Endothelial cell of umbilical vein (primary cell): Measurements from ENCODE around the gene NAGPA. TPM values are rescaled to one million over a fixed set of nuclear protein-coding genes. Genes with fewer than 3 reads are reported as not detected.

ENCODE experiments used
- BruUV-seq: library from RNA; stranded (reverse); fragments of 400-500 nt; replicated peaks from 2 replicates; lab custom pipeline; 2021; lab: Mats Ljungman, UMichigan
- CTCF ChIA-PET: fragments of 300-600, 350-600 bp; sonication (Branson Sonifier 250); formaldehyde crosslinking; loops from one replicate; lab custom pipeline; 2021; ENCODE audit warnings: antibody characterized with exemption, inconsistent platforms; lab: Charles Lee
- POLR2A ChIA-PET: fragments of 300-600, 350-600 bp; sonication (Branson Sonifier 250); formaldehyde crosslinking; loops from one replicate; lab custom pipeline; 2021; ENCODE audit warnings: antibody characterized with exemption, inconsistent platforms; lab: Charles Lee
- DNase-seq: peaks from one replicate; pipeline ENCODE4 v3.0.0-alpha.2; 2011; ENCODE audit warnings: low read depth, low spot score
- FAIRE-seq: peaks from 2 replicates; lab custom pipeline; 2011; peaks lifted over from hg19 to GRCh38; lab: Jason Lieb, UNC
- H2AFZ ChIP-seq: 2 replicates; pipeline ENCODE4 v1.6.0; 2012; ENCODE audit warnings: low read depth, low read length, control low read depth, inconsistent platforms
- H3K27ac ChIP-seq: 2 replicates; pipeline ENCODE4 v1.5.1; 2011; ENCODE audit warnings: low read depth, mild to moderate bottlenecking, control low read depth, low read length, moderate library complexity; ENCODE audit not compliant: insufficient read depth
- H3K27me3 ChIP-seq, 2 experiments: 2 replicates each; pipeline versions ENCODE4 v1.6.0 to v1.6.1; 2011; ENCODE audit warnings: low read length in 2 of 2, mixed read lengths in 1 of 2; ENCODE audit not compliant: control insufficient read depth in 2 of 2, insufficient read depth in 2 of 2
- H3K36me3 ChIP-seq, 2 experiments: 2 replicates in 1 of 2; 3 replicates in 1 of 2; pipeline ENCODE4 v1.5.1; 2011; ENCODE audit warnings: low read length in 2 of 2, mild to moderate bottlenecking in 1 of 2, moderate library complexity in 1 of 2; ENCODE audit not compliant: control insufficient read depth in 2 of 2, insufficient read depth in 2 of 2; ENCODE audit errors: extremely low read depth in 1 of 2
- H3K4me1 ChIP-seq: 3 replicates; pipeline ENCODE4 v1.5.1; 2011; ENCODE audit warnings: mild to moderate bottlenecking, low read length; ENCODE audit not compliant: control insufficient read depth, insufficient read depth; ENCODE audit errors: extremely low read depth
- H3K4me2 ChIP-seq: 2 replicates; pipeline ENCODE4 v1.6.1; 2011; ENCODE audit warnings: low read length, control low read depth, mixed read lengths; ENCODE audit not compliant: insufficient read depth
- H3K4me3 ChIP-seq, 3 experiments: fragments of 200-600 bp in 1 of 3; sonication (generic), shearing (Covaris generic) in 1 of 3; replicated peaks in 1 of 3; 2 replicates each; pipeline ENCODE4 v1.5.1; 2011 to 2016; ENCODE audit warnings: control low read depth in 3 of 3, low read length in 3 of 3, mild to moderate bottlenecking in 2 of 3, inconsistent platforms in 1 of 3, low read depth in 1 of 3, moderate library complexity in 1 of 3; ENCODE audit not compliant: insufficient read depth in 1 of 3
- H3K79me2 ChIP-seq: 2 replicates; pipeline ENCODE4 v1.6.0; 2012; ENCODE audit warnings: low read length, inconsistent platforms; ENCODE audit not compliant: control insufficient read depth, insufficient read depth
- H3K9ac ChIP-seq: replicated peaks from 2 replicates; pipeline ENCODE3; 2011; ENCODE audit warnings: low read length, control low read depth; ENCODE audit not compliant: insufficient read depth; ENCODE audit errors: extremely low read depth
- H3K9me1 ChIP-seq: replicated peaks from 3 replicates; pipeline ENCODE4 v1.6.0; 2011; ENCODE audit warnings: mild to moderate bottlenecking, low read length; ENCODE audit not compliant: control insufficient read depth, insufficient read depth; ENCODE audit errors: extremely low read depth
- H3K9me3 ChIP-seq: replicated peaks from 2 replicates; pipeline ENCODE4 v1.5.1; 2012; ENCODE audit warnings: low read length, inconsistent platforms; ENCODE audit not compliant: control insufficient read depth, insufficient read depth
- H4K20me1 ChIP-seq: replicated peaks from 2 replicates; pipeline ENCODE3; 2011; ENCODE audit warnings: mild to moderate bottlenecking, low read length; ENCODE audit not compliant: control insufficient read depth, insufficient read depth; ENCODE audit errors: extremely low read depth
- EZH2 ChIP-seq: IDR thresholded peaks from 2 replicates; pipeline ENCODE4 v1.6.1; 2012; ENCODE audit warnings: borderline replicate concordance, low read depth, mild to moderate bottlenecking, moderate library complexity, low read length, inconsistent platforms; ENCODE audit not compliant: severe bottlenecking
- FOS ChIP-seq: IDR thresholded peaks from 2 replicates; pipeline ENCODE4 v1.6.1; 2011; ENCODE audit warnings: mild to moderate bottlenecking, low read length, moderate library complexity, borderline replicate concordance; ENCODE audit not compliant: insufficient read depth
- GATA2 ChIP-seq: IDR thresholded peaks from 2 replicates; pipeline ENCODE4 v1.7.0; 2011; ENCODE audit warnings: low read depth, mild to moderate bottlenecking, moderate library complexity, mixed read lengths, low read length; ENCODE audit not compliant: insufficient read length, insufficient read depth
- JUN ChIP-seq: IDR thresholded peaks from 2 replicates; pipeline ENCODE4 v1.6.1; 2011; ENCODE audit warnings: borderline replicate concordance, low read depth; ENCODE audit not compliant: insufficient read length, insufficient read depth
- MYC ChIP-seq: IDR thresholded peaks from one replicate; pipeline ENCODE4 v1.6.1; 2011; ENCODE audit warnings: mild to moderate bottlenecking, low read depth, low read length
- POLR2A ChIP-seq: IDR thresholded peaks from 2 replicates; pipeline ENCODE4 v1.6.1; 2012; ENCODE audit warnings: low read depth, mild to moderate bottlenecking, control low read depth, low read length
- POLR2AphosphoS5 ChIP-seq: IDR thresholded peaks from 2 replicates; pipeline ENCODE4 v1.6.1; 2012; ENCODE audit warnings: low read depth, mild to moderate bottlenecking, control low read depth, low read length, moderate library complexity; ENCODE audit not compliant: insufficient read depth
- dilution Hi-C: fragments of 300-500 bp; cut with MboI; formaldehyde crosslinking; loops from one replicate; pipeline ENCODE4 v1.15.0; 2019; ENCODE audit warnings: low sequenced_read_pairs; ENCODE audit not compliant: extremely low pct_ligation_motif_present
- intact Hi-C: fragments of 100-400 bp; cut with micrococcal nuclease; formaldehyde crosslinking; loops from one replicate; pipeline ENCODE4 v1.10.0; 2022
- polyA plus RNA-seq, 4 experiments: library from polyadenylated mRNA; depleted of rRNA in 3 of 4; stranded (reverse) in 3 of 4; unstranded in 1 of 4; fragments of >200 nt; gene quantifications; 2 replicates each; pipeline versions ENCODE4 v1.2.1 to v1.2.3, GENCODE V29; 2011 to 2012; ENCODE audit warnings: missing spikeins in 1 of 4
- total RNA-seq: library from RNA; stranded (reverse); gene quantifications from 2 replicates; pipeline ENCODE4 v1.2.3, GENCODE V29; 2021
- TF ChIP-seq, protein P1 (sequence below): IDR thresholded peaks from 2 replicates; pipeline ENCODE4 v1.6.1; 2011; ENCODE audit not compliant: insufficient read depth, insufficient read length
- TF ChIP-seq, protein P2 (sequence below), 2 donors: IDR thresholded peaks; 1 replicate in 1 of 2; 2 replicates in 1 of 2; pipeline ENCODE4 v1.5.1; 2011; ENCODE audit warnings: low read length in 2 of 2, mild to moderate bottlenecking in 2 of 2, moderate library complexity in 2 of 2, control low read depth in 1 of 2, inconsistent platforms in 1 of 2, low read depth in 1 of 2; ENCODE audit not compliant: insufficient read depth in 1 of 2; ENCODE audit errors: extremely low read depth in 1 of 2

Gene NAGPA
- total and polyA plus RNA-seq, 2 donors (not counting 3 experiments of a cell fraction or from before 2014, with no cell fraction given): 29.6 to 29.9 TPM

DNA sequence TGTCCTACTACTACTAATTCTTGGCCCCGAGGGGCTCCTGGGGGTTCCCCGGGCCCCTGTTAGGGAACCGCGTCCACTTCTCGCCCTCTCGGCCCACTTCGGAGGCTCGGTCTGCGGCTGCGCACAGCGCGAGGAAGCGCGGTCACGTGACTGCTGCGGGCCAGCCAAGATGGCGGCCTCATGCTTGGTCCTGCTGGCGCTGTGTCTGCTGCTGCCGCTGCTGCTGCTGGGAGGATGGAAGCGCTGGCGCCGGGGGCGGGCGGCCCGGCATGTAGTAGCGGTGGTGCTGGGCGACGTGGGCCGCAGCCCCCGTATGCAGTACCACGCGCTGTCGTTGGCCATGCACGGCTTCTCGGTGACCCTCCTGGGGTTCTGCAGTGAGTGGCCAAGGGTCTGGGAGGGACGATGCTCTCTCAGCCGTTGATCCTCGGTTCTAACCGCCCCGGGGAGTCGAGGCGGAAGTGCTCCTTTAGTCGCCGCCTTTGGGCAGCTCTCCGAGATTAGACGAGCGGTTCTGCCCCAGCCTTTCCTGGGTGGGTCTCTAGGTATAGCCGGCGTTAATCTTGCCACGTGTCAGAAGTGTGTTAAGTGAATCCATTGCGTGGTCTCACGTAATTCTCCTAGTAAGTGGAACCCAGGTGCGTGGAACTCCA is 38.1 kb upstream of the NAGPA start, which contains the start of gene ALG1:
ALG1 (plus strand) TSS at position 163 of the 653 bp plus-strand sequence; CDS start at position 170, 7 bp downstream.
- H4K20me1 ChIP-seq: no peaks in the 10 kb centered on the region
- BruUV-seq: TSS peak; percentile 41
- CTCF ChIA-PET: interaction anchor here (1.0 kb wide), 1 partner anchor 13 kb away, joined by 4 read pairs; no protein-coding TSS in a partner anchor
- dilution Hi-C loops: no loop called here
- H3K27me3 ChIP-seq: no peaks in the 10 kb centered on the region
- peaks cover 9% of the 10 kb centered on the region for H3K79me2 ChIP-seq
- H3K4me2 ChIP-seq: peak within 1 kb of the TSS; percentile 82
- intact Hi-C loops: no loop called here
- H3K27ac ChIP-seq: peak within 1 kb of the TSS; percentile 58
- H3K9ac ChIP-seq: peak within 1 kb of the TSS; percentile 85
- FAIRE-seq (peak; percentile 96), DNase-seq (peak; percentile 90)
- no peaks in the 10 kb centered on the region for H3K9me3 ChIP-seq
- H2AFZ ChIP-seq: peak within 1 kb of the TSS; percentile 94
- H3K4me1 ChIP-seq: peaks cover 8% of the 10 kb centered on the region
- H3K9me1 ChIP-seq: no peaks in the 10 kb centered on the region
- H3K36me3 ChIP-seq: peaks cover 4 to 7% of the 10 kb centered on the region in 2 experiments
- TF ChIP-seq JUN (no peak), POLR2AphosphoS5 (peak; percentile 95), POLR2A (peak; percentile 95)
- TF ChIP-seq, protein P1, sequence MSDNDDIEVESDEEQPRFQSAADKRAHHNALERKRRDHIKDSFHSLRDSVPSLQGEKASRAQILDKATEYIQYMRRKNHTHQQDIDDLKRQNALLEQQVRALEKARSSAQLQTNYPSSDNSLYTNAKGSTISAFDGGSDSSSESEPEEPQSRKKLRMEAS: peak; percentile 81
- POLR2A ChIA-PET: no interaction called here
- H3K4me3 ChIP-seq: peak within 1 kb of the TSS; percentile 50 to 79 (median 65)

DNA sequence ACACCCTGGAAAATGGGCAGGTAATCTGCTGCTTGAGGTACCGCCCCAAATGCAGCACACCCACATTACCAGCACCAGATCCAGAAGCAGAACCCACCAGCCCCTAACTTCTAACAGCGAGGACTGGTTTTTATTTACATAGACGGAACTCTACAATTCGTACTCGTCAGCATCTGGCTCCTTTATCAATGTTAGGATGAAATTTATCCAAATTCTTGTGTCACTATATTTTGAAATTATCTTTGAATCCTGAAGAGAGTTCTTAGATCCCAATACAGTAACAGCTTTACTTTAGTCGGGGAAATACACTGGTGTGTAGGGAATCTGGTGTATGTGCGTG is 37.6 kb upstream of the NAGPA start:
- DNase-seq: no peak
- ChIA-PET CTCF (no interaction called here), POLR2A (no interaction called here)
- BruUV-seq: TSS peak; percentile 28
- Histone ChIP-seq H2AFZ (peak overlapping the region; percentile 94), H3K27ac (no peak overlapping the region), H3K27me3 (no peaks in the 10 kb centered on the region), H3K9ac (peak overlapping the region; percentile 85), H3K4me1 (peaks cover 8% of the 10 kb centered on the region), H3K79me2 (peaks cover 9% of the 10 kb centered on the region), H3K4me3 (peak overlapping the region in 2 of 3 experiments; percentile 50 to 79), H3K9me1 (no peaks in the 10 kb centered on the region), H3K4me2 (peak overlapping the region; percentile 49), H4K20me1 (no peaks in the 10 kb centered on the region), H3K36me3 (peaks cover 1 to 7% of the 10 kb centered on the region in 2 experiments), H3K9me3 (no peaks in the 10 kb centered on the region)
- TF ChIP-seq MYC (no peak), JUN (no peak), FOS (no peak), GATA2 (no peak), POLR2A (no peak), POLR2AphosphoS5 (no peak), EZH2 (no peak)
- TF ChIP-seq, protein P1: no peak
- TF ChIP-seq, protein P2, sequence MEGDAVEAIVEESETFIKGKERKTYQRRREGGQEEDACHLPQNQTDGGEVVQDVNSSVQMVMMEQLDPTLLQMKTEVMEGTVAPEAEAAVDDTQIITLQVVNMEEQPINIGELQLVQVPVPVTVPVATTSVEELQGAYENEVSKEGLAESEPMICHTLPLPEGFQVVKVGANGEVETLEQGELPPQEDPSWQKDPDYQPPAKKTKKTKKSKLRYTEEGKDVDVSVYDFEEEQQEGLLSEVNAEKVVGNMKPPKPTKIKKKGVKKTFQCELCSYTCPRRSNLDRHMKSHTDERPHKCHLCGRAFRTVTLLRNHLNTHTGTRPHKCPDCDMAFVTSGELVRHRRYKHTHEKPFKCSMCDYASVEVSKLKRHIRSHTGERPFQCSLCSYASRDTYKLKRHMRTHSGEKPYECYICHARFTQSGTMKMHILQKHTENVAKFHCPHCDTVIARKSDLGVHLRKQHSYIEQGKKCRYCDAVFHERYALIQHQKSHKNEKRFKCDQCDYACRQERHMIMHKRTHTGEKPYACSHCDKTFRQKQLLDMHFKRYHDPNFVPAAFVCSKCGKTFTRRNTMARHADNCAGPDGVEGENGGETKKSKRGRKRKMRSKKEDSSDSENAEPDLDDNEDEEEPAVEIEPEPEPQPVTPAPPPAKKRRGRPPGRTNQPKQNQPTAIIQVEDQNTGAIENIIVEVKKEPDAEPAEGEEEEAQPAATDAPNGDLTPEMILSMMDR (IDR thresholded peaks at IDR 0.05; ENCODE audit: extremely low read depth in 1 of 2, insufficient read depth in 1 of 2, low read depth in 1 of 2, low read length in 2 of 2): no peak
- intact Hi-C loops (no loop called here), dilution Hi-C loops (no loop called here)
- FAIRE-seq: no peak
